Measurements from ENCODE around the gene CD7. TPM values are rescaled to one million over a fixed set of nuclear protein-coding genes. Genes with fewer than 3 reads are reported as not detected.

Gene CD7
- total and polyA plus RNA-seq, 9 of the 15 experiments (the other 6 are each of a cell fraction or from before 2014, with no cell fraction given): 0.21 to 0.35 TPM; not detected in 7

GRCh38 chr17:82292251-82293154 lies 24.9 kb downstream of the CD7 start (continued):
- TF ChIP-seq ZBTB5 (IDR thresholded peaks at IDR 0.05) (no peak), MAFG (tag; conservative IDR thresholded peaks at IDR 0.05) (no peak), ZNF764 (CRISPR knock-in tag; IDR thresholded peaks at IDR 0.05; ENCODE audit: low read depth) (no peak), HNRNPK (IDR thresholded peaks at IDR 0.05; ENCODE audit: low read depth, low read length, poor library complexity, severe bottlenecking) (no peak), NFIX (CRISPR knock-in tag; IDR thresholded peaks at IDR 0.05; ENCODE audit: low read depth) (no peak), POLR3A (IDR thresholded peaks at IDR 0.05; ENCODE audit: borderline replicate concordance, extremely low read depth, insufficient read depth, insufficient read length) (no peak), SREBF1 (IDR thresholded peaks at IDR 0.05; ENCODE audit: borderline replicate concordance, low read depth, low read length) (0 out of 2 replicates have a peak, but pooled peaks have one; percentile 19), LARP7 (IDR thresholded peaks at IDR 0.05) (no peak), HMGN3 (IDR thresholded peaks at IDR 0.05; ENCODE audit: borderline replicate concordance, extremely low read depth, insufficient read length, low read depth, low read length) (peak; percentile 60), NRF1 (conservative IDR thresholded peaks at IDR 0.05 in 1 of 2, IDR thresholded peaks at IDR 0.05 in 1 of 2) (peak; percentile 63 to 68), ZNF696 (CRISPR knock-in tag; conservative IDR thresholded peaks at IDR 0.05) (no peak), RNF219 (CRISPR knock-in tag; IDR thresholded peaks at IDR 0.05) (no peak; the same call in 1 of the 2 replicates), TCF15 (CRISPR knock-in tag; IDR thresholded peaks at IDR 0.05) (no peak), SPI1 (IDR thresholded peaks at IDR 0.05; ENCODE audit: borderline replicate concordance, low read depth, low read length) (no peak), ARID3A (IDR thresholded peaks at IDR 0.05; ENCODE audit: borderline replicate concordance, low read depth, low read length) (no peak), NEUROD1 (IDR thresholded peaks at IDR 0.05; ENCODE audit: borderline replicate concordance, low read depth, low read length, partially characterized antibody) (no peak), ZFX (CRISPR knock-in tag; IDR thresholded peaks at IDR 0.05) (peak; percentile 95), MNT (conservative IDR thresholded peaks at IDR 0.05) (peak; percentile 84 to 86)

Data from K562 (cell line).